H1 (cell line): ENCODE results near the gene HDAC9. TPM values are rescaled to one million over a fixed set of nuclear protein-coding genes. Genes with fewer than 3 reads are reported as not detected.

Experiments used
- CHD2 ChIP-seq: IDR thresholded peaks from 2 replicates; pipeline ENCODE4 v1.6.1; 2012; ENCODE audit warnings: low read length, improper control_type of control experiment
- RFX5 ChIP-seq: IDR thresholded peaks from 2 replicates; pipeline ENCODE4 v1.6.1; 2011; ENCODE audit warnings: low read depth, low read length, improper control_type of control experiment, borderline replicate concordance
- polyA plus RNA-seq, 7 experiments: library from polyadenylated mRNA; depleted of rRNA in 3 of 7; stranded (reverse) in 5 of 7; unstranded in 2 of 7; fragments of >200 nt in 5 of 7; fragments of 200-250 nt in 2 of 7; gene quantifications; 1 replicate in 5 of 7; 2 replicates in 1 of 7; 4 replicates in 1 of 7; pipeline versions ENCODE4 v1.2.1 to v1.2.3, GENCODE V29; 2011 to 2013; ENCODE audit warnings: missing spikeins in 2 of 7, mixed read lengths in 2 of 7
- total RNA-seq: library from RNA; stranded (reverse); fragmentation: NEBNext Ultra II Directional; extraction: Animal tissue kit (Norgen Biotek cat#: 25700); gene quantifications from 2 replicates; pipeline ENCODE4 v1.2.1, GENCODE V29; 2021
- TF ChIP-seq, protein P1 (sequence below): IDR thresholded peaks from 2 replicates; pipeline ENCODE4 v1.6.1; 2011; ENCODE audit warnings: low read depth, mild to moderate bottlenecking, low read length; ENCODE audit not compliant: insufficient read depth

Gene HDAC9
- total and polyA plus RNA-seq, 2 of the 8 experiments (the other 6 are each of a cell fraction or from before 2014, with no cell fraction given), result 9.5 to 13.1 TPM

- TF ChIP-seq RFX5, result no peak
- no peak for TF ChIP-seq CHD2
- TF ChIP-seq, protein P1, sequence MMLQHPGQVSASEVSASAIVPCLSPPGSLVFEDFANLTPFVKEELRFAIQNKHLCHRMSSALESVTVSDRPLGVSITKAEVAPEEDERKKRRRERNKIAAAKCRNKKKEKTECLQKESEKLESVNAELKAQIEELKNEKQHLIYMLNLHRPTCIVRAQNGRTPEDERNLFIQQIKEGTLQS, result no peak
Measured at GRCh38 chr7:18497082-18497481, 1.5 kb downstream of the HDAC9 start (continued).
